IMR-90 (cell line): ENCODE results near the gene ATOSB. TPM values are rescaled to one million over a fixed set of nuclear protein-coding genes. Genes with fewer than 3 reads are reported as not detected.

Source experiments
- ATAC-seq: fragments of 200-7000 bp; cut with Tn5 transposase; 2 replicates; pipeline ENCODE4 v1.9.1; 2020; ENCODE audit warnings: low read depth, mild to moderate bottlenecking, moderate library complexity
- BruUV-seq: library from RNA; stranded (reverse); fragments of 400-500 nt; replicated peaks from 2 replicates; lab custom pipeline; 2021; lab: Mats Ljungman, UMichigan
- CTCF ChIA-PET: fragments of 300-600 bp; formaldehyde crosslinking; extraction: SDS; loops from one replicate; lab custom pipeline; 2021; ENCODE audit warnings: antibody characterized with exemption; lab: Yijun Ruan, JAX
- POLR2A ChIA-PET: fragments of 300-600 bp; sonication (Branson Sonifier 250); formaldehyde crosslinking; loops from one replicate; lab custom pipeline; 2022; ENCODE audit warnings: antibody characterized with exemption; ENCODE audit not compliant: unreplicated experiment; lab: Charles Lee
- DNase-seq: peaks from one replicate; pipeline ENCODE4 v3.0.0; 2013
- H2AFZ ChIP-seq: replicated peaks from 2 replicates; pipeline ENCODE3; 2013; ENCODE audit warnings: low read length, mild to moderate bottlenecking; ENCODE audit not compliant: poor library complexity
- H2AK5ac ChIP-seq: 2 replicates; pipeline ENCODE4 v1.6.1; 2013; ENCODE audit warnings: low read depth, low read length, inconsistent platforms
- H2AK9ac ChIP-seq: replicated peaks from 2 replicates; pipeline ENCODE3; 2013; ENCODE audit warnings: mild to moderate bottlenecking, low read depth, low read length, moderate library complexity; ENCODE audit not compliant: poor library complexity
- H2BK120ac ChIP-seq: 2 replicates; pipeline ENCODE4 v1.6.1; 2013; ENCODE audit warnings: low read depth, low read length, inconsistent platforms
- H2BK15ac ChIP-seq: 3 replicates; pipeline ENCODE4 v1.6.1; 2013; ENCODE audit warnings: low read depth, low read length, inconsistent platforms
- H2BK20ac ChIP-seq: 2 replicates; pipeline ENCODE4 v1.6.1; 2013; ENCODE audit warnings: low read depth, mild to moderate bottlenecking, inconsistent platforms, low read length, moderate library complexity
- H2BK5ac ChIP-seq: 2 replicates; pipeline ENCODE4 v1.6.1; 2013; ENCODE audit warnings: mild to moderate bottlenecking, low read depth, low read length, inconsistent platforms; ENCODE audit not compliant: poor library complexity, severe bottlenecking
- H3K14ac ChIP-seq: replicated peaks from 2 replicates; pipeline ENCODE4 v1.6.1; 2013; ENCODE audit warnings: low read depth, low read length, inconsistent platforms
- H3K18ac ChIP-seq: 2 replicates; pipeline ENCODE4 v1.6.1; 2013; ENCODE audit warnings: low read depth, low read length, control low read depth
- H3K23ac ChIP-seq: 2 replicates; pipeline ENCODE4 v1.6.1; 2013; ENCODE audit warnings: low read depth, low read length, inconsistent platforms
- H3K27ac ChIP-seq: 2 replicates; pipeline ENCODE4 v1.5.1; 2013; ENCODE audit warnings: mild to moderate bottlenecking, control low read depth, low read length; ENCODE audit not compliant: insufficient read depth
- H3K27me3 ChIP-seq: 2 replicates; pipeline ENCODE4 v1.6.1; 2013; ENCODE audit warnings: low read length; ENCODE audit not compliant: control insufficient read depth, insufficient read depth
- H3K36me3 ChIP-seq: 2 replicates; pipeline ENCODE4 v1.6.1; 2013; ENCODE audit warnings: low read length, mixed read lengths; ENCODE audit not compliant: control insufficient read depth, insufficient read depth
- H3K4ac ChIP-seq: 2 replicates; pipeline ENCODE4 v1.6.1; 2013; ENCODE audit warnings: low read depth, low read length, inconsistent platforms
- H3K4me1 ChIP-seq: 2 replicates; pipeline ENCODE4 v1.6.1; 2013; ENCODE audit warnings: low read length, mixed read lengths; ENCODE audit not compliant: control insufficient read depth, insufficient read depth
- H3K4me2 ChIP-seq: 2 replicates; pipeline ENCODE4 v1.6.1; 2013; ENCODE audit warnings: low read depth, mild to moderate bottlenecking, control low read depth, low read length, moderate library complexity
- H3K4me3 ChIP-seq: 2 replicates; pipeline ENCODE4 v1.5.1; 2013; ENCODE audit warnings: low read depth, mild to moderate bottlenecking, control low read depth, low read length, moderate library complexity; ENCODE audit not compliant: insufficient read depth
- H3K56ac ChIP-seq: 2 replicates; pipeline ENCODE4 v1.6.1; 2013; ENCODE audit warnings: low read length, inconsistent platforms; ENCODE audit not compliant: insufficient read depth; ENCODE audit errors: extremely low read depth
- H3K79me1 ChIP-seq, 2 experiments: 2 replicates each; pipeline ENCODE4 v1.6.1; 2013; ENCODE audit warnings: low read length in 2 of 2, inconsistent platforms in 1 of 2, low read depth in 1 of 2
- H3K9ac ChIP-seq: 2 replicates; pipeline ENCODE4 v1.6.1; 2013; ENCODE audit warnings: low read depth, low read length, control low read depth
- H3K9me1 ChIP-seq: 2 replicates; pipeline ENCODE4 v1.6.1; 2013; ENCODE audit warnings: low read length, inconsistent platforms; ENCODE audit not compliant: insufficient read depth
- H3K9me3 ChIP-seq: 2 replicates; pipeline ENCODE4 v1.6.1; 2013; ENCODE audit warnings: low read length; ENCODE audit not compliant: control insufficient read depth, insufficient read depth
- H4K20me1 ChIP-seq: 2 replicates; pipeline ENCODE4 v1.6.1; 2013; ENCODE audit warnings: low read length, inconsistent platforms; ENCODE audit not compliant: insufficient read depth
- H4K5ac ChIP-seq: 2 replicates; pipeline ENCODE4 v1.6.1; 2013; ENCODE audit warnings: mild to moderate bottlenecking, low read depth, low read length, control low read depth
- H4K8ac ChIP-seq, 2 experiments: 2 replicates each; pipeline ENCODE4 v1.6.1; 2013; ENCODE audit warnings: low read depth in 2 of 2, low read length in 2 of 2, control low read depth in 1 of 2, inconsistent platforms in 1 of 2
- H4K91ac ChIP-seq: 2 replicates; pipeline ENCODE4 v1.6.1; 2013; ENCODE audit warnings: low read depth, low read length, inconsistent platforms; ENCODE audit not compliant: insufficient read depth
- MAFK ChIP-seq: IDR thresholded peaks from 2 replicates; pipeline ENCODE4 v1.6.1; 2012; ENCODE audit warnings: low read depth, low read length, improper control_type of control experiment
- RCOR1 ChIP-seq: IDR thresholded peaks from 2 replicates; pipeline ENCODE4 v1.6.1; 2012; ENCODE audit warnings: mild to moderate bottlenecking, low read length, improper control_type of control experiment; ENCODE audit not compliant: insufficient replicate concordance
- WGBS, 2 experiments: methylation state at CpG; one replicate each; pipeline versions ENCODE4 v1.1.5 to v1.1.7; 2013; ENCODE audit warnings: missing lambda C conversion rate in 2 of 2; ENCODE audit not compliant: insufficient read length in 1 of 2; ENCODE audit errors: extremely low coverage in 2 of 2; 5-methylcytosine and 5-hydroxymethylcytosine counted together
- dilution Hi-C: fragments of 300-500 bp; cut with HindIII; formaldehyde crosslinking; loops from one replicate; pipeline ENCODE4 v1.14.3; 2018; ENCODE audit warnings: low sequenced_read_pairs; ENCODE audit not compliant: unreplicated experiment
- in situ Hi-C: fragments of 300-500 bp; cut with MboI; formaldehyde crosslinking; loops from 3 replicates; pipeline ENCODE4 v1.14.3; 2019; ENCODE audit warnings: low sequenced_read_pairs, inconsistent platforms, mixed read lengths
- intact Hi-C: fragments of 100-400 bp; cut with micrococcal nuclease; formaldehyde crosslinking; loops from 2 replicates; pipeline ENCODE4 v1.10.0; 2022
- polyA plus RNA-seq, 3 experiments: library from polyadenylated mRNA; depleted of rRNA; stranded (reverse); fragments of >200 nt; gene quantifications; 2 replicates each; pipeline ENCODE4 v1.2.3, GENCODE V29; 2012; ENCODE audit warnings: low replicate concordance in 1 of 3
- total RNA-seq: library from RNA; depleted of rRNA; stranded (reverse); fragments of >200 nt; gene quantifications from 2 replicates; pipeline ENCODE4 v1.2.3, GENCODE V29; 2012

The ATOSB gene
- total and polyA plus RNA-seq, 2 of the 4 experiments (the other 2 are of a cell fraction), result 12.0 to 40.2 TPM

DNA sequence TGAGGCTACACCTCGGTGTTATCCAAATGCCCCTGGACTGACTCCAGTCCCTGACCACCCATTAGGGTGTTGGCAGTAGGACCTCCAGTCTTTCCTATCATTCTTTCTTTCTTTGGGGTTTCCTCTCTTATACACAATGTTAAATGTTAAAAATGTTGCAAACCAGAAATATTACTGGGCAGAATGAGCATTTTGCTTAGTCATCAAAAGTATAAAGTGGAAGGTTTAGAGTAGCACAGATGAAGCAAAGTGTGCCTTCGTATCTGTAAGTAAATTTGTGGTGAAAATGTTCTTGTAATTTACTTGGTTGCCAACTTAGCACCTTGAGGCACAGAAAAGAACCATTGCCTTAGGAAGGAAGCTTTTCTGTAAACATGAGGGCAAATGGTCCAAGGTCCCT is 24.4 kb upstream of the ATOSB start:
- ChIA-PET POLR2A (no interaction called here), CTCF (no interaction called here)
- Histone ChIP-seq H3K14ac (no peak overlapping the region), H3K4me3 (no peak overlapping the region), H3K9ac (no peak overlapping the region), H2AK5ac (no peak overlapping the region), H2BK120ac (no peak overlapping the region), H3K23ac (no peak overlapping the region), H4K5ac (no peak overlapping the region), H2BK5ac (no peak overlapping the region), H4K8ac (no peak overlapping the region), H4K91ac (no peak overlapping the region), H3K4ac (no peak overlapping the region), H3K18ac (no peak overlapping the region), H2AK9ac (no peak overlapping the region), H3K56ac (no peak overlapping the region), H3K9me3 (peaks cover 17% of the 10 kb centered on the region), H3K27me3 (peaks cover 2% of the 10 kb centered on the region; the same call in 1 of the 2 replicates), H2BK15ac (no peak overlapping the region), H4K20me1 (no peaks in the 10 kb centered on the region), H2BK20ac (no peak overlapping the region), H2AFZ (no peak overlapping the region), H3K4me1 (no peaks in the 10 kb centered on the region), H3K4me2 (no peak overlapping the region), H3K27ac (no peak overlapping the region), H3K9me1 (no peaks in the 10 kb centered on the region), H3K36me3 (no peaks in the 10 kb centered on the region), H3K79me1 (no peaks in the 10 kb centered on the region)
- BruUV-seq, result no TSS peak
- ATAC-seq, result no peak
- in situ Hi-C loops, result no loop called here
- WGBS, 2 experiments, result no CpG with 5 or more reads among the region's 2 CpGs
- DNase-seq, result no peak
- intact Hi-C loops, result no loop called here
- no peak for TF ChIP-seq RCOR1
- peak; percentile 96 for TF ChIP-seq MAFK
- dilution Hi-C loops, result no loop called here
